ENCODE data around the gene CD164.

The CD164 gene

DNA sequence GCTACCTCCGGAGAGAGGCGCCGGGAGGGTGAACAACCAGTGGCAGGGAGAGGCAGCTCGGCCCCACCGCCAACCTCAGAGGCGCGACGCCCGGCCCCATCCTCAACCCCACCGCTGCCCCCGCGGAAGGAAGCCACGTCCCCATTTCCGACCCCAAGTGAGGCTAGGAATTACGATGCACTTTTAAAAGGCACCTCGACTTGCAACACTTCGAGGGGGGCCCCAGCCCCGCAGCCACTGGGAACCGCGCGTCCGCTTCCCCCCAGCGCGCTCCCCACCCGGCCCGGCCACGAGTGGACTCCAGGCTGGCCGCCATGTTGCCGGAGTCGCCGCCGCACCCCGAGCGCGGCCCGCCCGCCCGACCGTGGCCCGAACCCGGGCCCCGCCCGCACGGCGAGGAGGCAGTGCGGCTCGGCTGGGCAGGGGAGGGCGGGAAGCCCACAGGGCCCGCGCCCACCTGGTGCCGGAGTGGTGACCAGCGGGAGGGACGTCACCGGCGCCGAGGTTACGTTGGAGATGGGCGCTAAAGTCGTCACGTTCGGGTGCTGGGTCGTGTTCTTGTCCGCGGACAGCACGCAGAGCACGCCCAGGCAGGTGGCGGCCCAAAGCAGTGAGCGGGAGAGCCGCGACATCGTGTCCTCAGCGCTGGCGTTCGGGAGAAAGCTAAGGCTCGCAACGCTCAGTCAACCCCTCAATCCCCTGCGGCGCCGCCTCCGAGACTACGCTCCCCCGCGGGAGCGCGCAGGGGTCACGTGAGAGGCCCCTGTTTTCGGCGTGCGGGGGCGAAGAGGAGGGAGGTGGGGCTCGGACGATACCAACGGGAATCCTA is at the start of gene CD164:
Gene CD164 (minus strand): TSS at position 721 of the 829 bp plus-strand sequence. CDS start 89 bp downstream, at position 632.
- Histone ChIP-seq H3K9me2 (replicated peaks; ENCODE audit: insufficient read depth, low read length) (no peaks in the 10 kb centered on the region), H3K27me3 (replicated peaks; ENCODE audit: insufficient read depth, low read length) (no peaks in the 10 kb centered on the region), H3K36me3 (replicated peaks; ENCODE audit: insufficient read depth, low read length) (peaks cover 2% of the 10 kb centered on the region), H2AFZ (ENCODE audit: low read length) (peak within 1 kb of the TSS; percentile 79), H3K9me3 (replicated peaks; ENCODE audit: insufficient read depth, low read length) (no peaks in the 10 kb centered on the region), H3K9ac (ENCODE audit: low read length) (peak within 1 kb of the TSS; percentile 84), H3K79me2 (ENCODE audit: low read length) (peaks cover 49% of the 10 kb centered on the region), H3K4me1 (ENCODE audit: low read length) (peaks cover 11% of the 10 kb centered on the region; the same call in 1 of the 2 replicates), H3K4me2 (ENCODE audit: low read depth, low read length) (peak within 1 kb of the TSS; percentile 92), H4K20me1 (ENCODE audit: insufficient read depth, low read length) (peaks cover 29% of the 10 kb centered on the region), H3K27ac (ENCODE audit: low read length) (peak within 1 kb of the TSS; percentile 98), H3F3A (ENCODE audit: insufficient read depth, low read length) (peaks cover 24% of the 10 kb centered on the region), H3K4me3 (ENCODE audit: low read length) (peak within 1 kb of the TSS; percentile 92)
- TF ChIP-seq EZH2phosphoT487 (IDR thresholded peaks at IDR 0.05; ENCODE audit: low read length) (no peak), EZH2 (optimal IDR thresholded peaks at IDR 0.05; ENCODE audit: low read depth, low read length) (no peak)
- TF ChIP-seq, protein P1, sequence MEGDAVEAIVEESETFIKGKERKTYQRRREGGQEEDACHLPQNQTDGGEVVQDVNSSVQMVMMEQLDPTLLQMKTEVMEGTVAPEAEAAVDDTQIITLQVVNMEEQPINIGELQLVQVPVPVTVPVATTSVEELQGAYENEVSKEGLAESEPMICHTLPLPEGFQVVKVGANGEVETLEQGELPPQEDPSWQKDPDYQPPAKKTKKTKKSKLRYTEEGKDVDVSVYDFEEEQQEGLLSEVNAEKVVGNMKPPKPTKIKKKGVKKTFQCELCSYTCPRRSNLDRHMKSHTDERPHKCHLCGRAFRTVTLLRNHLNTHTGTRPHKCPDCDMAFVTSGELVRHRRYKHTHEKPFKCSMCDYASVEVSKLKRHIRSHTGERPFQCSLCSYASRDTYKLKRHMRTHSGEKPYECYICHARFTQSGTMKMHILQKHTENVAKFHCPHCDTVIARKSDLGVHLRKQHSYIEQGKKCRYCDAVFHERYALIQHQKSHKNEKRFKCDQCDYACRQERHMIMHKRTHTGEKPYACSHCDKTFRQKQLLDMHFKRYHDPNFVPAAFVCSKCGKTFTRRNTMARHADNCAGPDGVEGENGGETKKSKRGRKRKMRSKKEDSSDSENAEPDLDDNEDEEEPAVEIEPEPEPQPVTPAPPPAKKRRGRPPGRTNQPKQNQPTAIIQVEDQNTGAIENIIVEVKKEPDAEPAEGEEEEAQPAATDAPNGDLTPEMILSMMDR (IDR thresholded peaks at IDR 0.05; ENCODE audit: low read length): no peak
- peak; percentile 96 for DNase-seq

DNA sequence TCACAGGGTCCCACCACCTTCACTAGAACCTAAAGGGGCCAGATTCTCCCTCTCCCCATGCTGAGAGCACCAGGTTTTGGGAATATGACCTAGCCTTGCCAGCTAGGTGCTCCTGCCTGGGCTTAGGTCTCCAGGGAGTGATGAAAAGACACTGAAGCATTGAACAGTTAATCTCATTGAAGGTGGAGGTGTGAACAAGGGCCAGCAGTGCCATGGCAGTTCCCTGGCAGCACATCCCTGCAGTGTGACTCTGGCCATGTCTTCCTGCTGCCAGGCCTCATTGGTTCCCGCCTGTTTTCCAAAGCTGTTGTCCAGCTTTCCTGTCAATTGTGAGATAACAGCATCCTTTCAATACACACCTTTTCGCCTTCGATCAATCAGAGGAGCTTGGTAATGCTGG is 47.2 kb upstream of the CD164 start:
- H3K4me1 ChIP-seq (ENCODE audit: low read length): no peaks in the 10 kb centered on the region
- no peaks in the 10 kb centered on the region for H3K36me3 ChIP-seq (replicated peaks; ENCODE audit: insufficient read depth, low read length)
- H3K9ac ChIP-seq (ENCODE audit: low read length): no peak overlapping the region
- H2AFZ ChIP-seq (ENCODE audit: low read length): no peak overlapping the region
- no peak overlapping the region for H3K27ac ChIP-seq (ENCODE audit: low read length)
- H3K79me2 ChIP-seq (ENCODE audit: low read length): no peaks in the 10 kb centered on the region
- H3K27me3 ChIP-seq (replicated peaks; ENCODE audit: insufficient read depth, low read length): no peaks in the 10 kb centered on the region
- no peak overlapping the region for H3K4me3 ChIP-seq (ENCODE audit: low read length)
- no peaks in the 10 kb centered on the region for H3K9me3 ChIP-seq (replicated peaks; ENCODE audit: insufficient read depth, low read length)
- no peak for DNase-seq
- H4K20me1 ChIP-seq (ENCODE audit: insufficient read depth, low read length): no peaks in the 10 kb centered on the region
- no peak overlapping the region for H3K4me2 ChIP-seq (ENCODE audit: low read depth, low read length)
- TF ChIP-seq, protein P1 (IDR thresholded peaks at IDR 0.05; ENCODE audit: low read length): no peak
- no peak for TF ChIP-seq EZH2phosphoT487 (IDR thresholded peaks at IDR 0.05; ENCODE audit: low read length)
- no peak for TF ChIP-seq EZH2 (optimal IDR thresholded peaks at IDR 0.05; ENCODE audit: low read depth, low read length)
- H3F3A ChIP-seq (ENCODE audit: insufficient read depth, low read length): no peaks in the 10 kb centered on the region
- no peaks in the 10 kb centered on the region for H3K9me2 ChIP-seq (replicated peaks; ENCODE audit: insufficient read depth, low read length)

GRCh38 chr6:109428889-109429477 is 46.7 kb upstream of the CD164 start:
- H3K27me3 ChIP-seq (replicated peaks; ENCODE audit: insufficient read depth, low read length): no peaks in the 10 kb centered on the region
- no peaks in the 10 kb centered on the region for H3F3A ChIP-seq (ENCODE audit: insufficient read depth, low read length)
- no peaks in the 10 kb centered on the region for H3K9me2 ChIP-seq (replicated peaks; ENCODE audit: insufficient read depth, low read length)
- no peaks in the 10 kb centered on the region for H3K79me2 ChIP-seq (ENCODE audit: low read length)
- no peaks in the 10 kb centered on the region for H4K20me1 ChIP-seq (ENCODE audit: insufficient read depth, low read length)
- no peaks in the 10 kb centered on the region for H3K9me3 ChIP-seq (replicated peaks; ENCODE audit: insufficient read depth, low read length)
- TF ChIP-seq EZH2 (optimal IDR thresholded peaks at IDR 0.05; ENCODE audit: low read depth, low read length) (no peak), EZH2phosphoT487 (IDR thresholded peaks at IDR 0.05; ENCODE audit: low read length) (no peak)
- TF ChIP-seq, protein P1 (IDR thresholded peaks at IDR 0.05; ENCODE audit: low read length): no peak
- no peak overlapping the region for H3K27ac ChIP-seq (ENCODE audit: low read length)
- H2AFZ ChIP-seq (ENCODE audit: low read length): no peak overlapping the region
- no peak overlapping the region for H3K4me3 ChIP-seq (ENCODE audit: low read length)
- H3K9ac ChIP-seq (ENCODE audit: low read length): no peak overlapping the region
- H3K4me1 ChIP-seq (ENCODE audit: low read length): no peaks in the 10 kb centered on the region
- DNase-seq: no peak
- H3K36me3 ChIP-seq (replicated peaks; ENCODE audit: insufficient read depth, low read length): no peaks in the 10 kb centered on the region
- no peak overlapping the region for H3K4me2 ChIP-seq (ENCODE audit: low read depth, low read length)
